ENCODE measurements around the gene OTC.

Gene OTC

GRCh38 chrX:38351346-38351745 is 1.1 kb upstream of the OTC start:
- no peak overlapping the region for H3K4me3 ChIP-seq (ENCODE audit: low read length)
- no peak for DNase-seq (ENCODE audit: low read depth, low spot score)

- H3K4me3 ChIP-seq (ENCODE audit: low read length), result no peak overlapping the region
- no peak for DNase-seq (ENCODE audit: low read depth, low spot score)
Measured at GRCh38 chrX:38356401-38356800, 4.0 kb downstream of the OTC start.

DNA sequence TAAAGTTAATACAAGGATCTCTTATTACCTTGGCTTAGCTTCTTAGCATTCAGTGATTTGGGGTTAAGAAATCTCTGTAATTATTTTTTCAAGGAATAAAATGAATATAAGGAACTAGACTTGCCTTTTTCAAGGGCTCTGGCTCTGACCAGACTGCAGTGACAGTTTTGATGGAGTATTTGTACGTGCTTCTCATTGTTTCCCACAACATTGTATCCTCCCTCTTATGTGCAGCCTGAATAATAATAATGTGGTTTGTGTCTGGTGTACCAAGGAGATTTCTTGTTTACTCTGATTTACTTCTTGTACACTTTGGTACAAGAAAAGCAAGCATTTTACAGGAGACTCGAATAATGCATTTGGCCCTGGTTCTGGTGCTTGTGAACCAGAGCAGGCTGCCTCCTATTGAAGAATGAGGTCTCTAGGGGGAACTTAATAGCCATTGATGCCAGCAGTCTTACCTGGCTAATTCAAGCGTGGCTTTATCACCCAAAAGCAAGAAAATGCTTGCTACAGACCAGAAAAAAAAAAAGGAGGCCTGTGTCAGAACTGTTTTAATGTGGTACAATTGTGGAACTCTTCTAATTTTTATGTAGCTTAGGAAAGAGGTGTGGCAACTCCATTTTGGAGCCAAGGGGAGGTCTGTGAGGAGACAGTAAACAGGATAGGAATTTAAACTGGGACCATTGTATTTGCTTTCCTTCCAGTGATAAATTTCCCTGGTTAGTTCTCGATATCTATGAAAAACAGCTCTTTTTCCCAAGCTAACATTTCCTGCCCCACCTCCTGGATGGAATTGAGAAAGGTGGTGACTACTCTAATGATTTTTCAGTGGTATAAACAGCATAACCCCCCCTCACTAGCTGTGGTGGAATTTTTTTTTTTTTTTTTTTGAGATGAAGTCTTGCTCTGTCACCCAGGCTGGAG is 5.6 kb downstream of the OTC start:
- H3K4me3 ChIP-seq (ENCODE audit: low read length), result no peak overlapping the region
- DNase-seq (ENCODE audit: low read depth, low spot score), result no peak

GRCh38 chrX:38363046-38363445 is 10.6 kb downstream of the OTC start:
- no peak overlapping the region for H3K4me3 ChIP-seq (ENCODE audit: low read length)
- DNase-seq (ENCODE audit: low read depth, low spot score), result no peak

GRCh38 chrX:38365954-38366353 is 13.6 kb downstream of the OTC start:
- DNase-seq (ENCODE audit: low read depth, low spot score), result no peak
- H3K4me3 ChIP-seq (ENCODE audit: low read length), result no peak overlapping the region

DNA sequence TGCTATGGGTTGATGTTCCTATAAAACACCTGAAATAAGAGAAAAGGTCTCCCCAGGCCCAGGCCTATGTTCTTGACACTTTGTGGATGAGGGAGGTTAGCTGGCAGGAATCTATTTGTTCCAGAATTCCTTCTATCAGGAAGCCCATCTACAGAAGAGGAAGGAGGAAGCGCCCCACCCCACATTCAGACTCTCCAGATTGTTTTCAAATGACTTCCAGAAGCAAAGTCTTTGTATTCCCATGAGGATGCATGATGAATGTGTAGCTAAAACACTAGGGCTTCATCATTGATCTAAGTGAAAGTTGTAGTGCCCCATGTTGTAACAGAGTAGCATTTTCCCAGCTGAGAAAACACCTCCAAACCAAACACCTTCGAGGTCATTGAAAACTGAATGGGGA is 16.4 kb downstream of the OTC start:
- DNase-seq (ENCODE audit: low read depth, low spot score), result no peak
- H3K4me3 ChIP-seq (ENCODE audit: low read length), result no peak overlapping the region

DNA sequence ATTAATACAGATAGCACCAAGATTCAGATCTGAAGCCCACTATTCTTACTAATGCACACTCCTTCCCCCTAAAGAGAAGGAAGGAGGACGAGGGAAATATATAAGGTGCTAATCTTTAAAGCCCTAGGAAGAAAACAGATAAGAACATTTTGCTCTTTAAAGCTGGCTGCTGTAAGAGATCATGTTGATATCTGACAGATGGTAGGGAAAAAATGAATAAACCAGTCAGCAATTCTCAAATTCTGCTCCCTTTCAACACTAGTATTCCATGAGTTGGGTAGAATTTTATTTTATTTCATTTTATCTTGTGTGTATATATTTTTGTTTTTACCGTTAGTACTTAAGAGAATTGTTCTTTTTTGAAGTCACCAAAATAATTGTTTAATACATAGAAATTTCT is 19.2 kb downstream of the OTC start:
- DNase-seq (ENCODE audit: low read depth, low spot score), result no peak

GRCh38 chrX:38374431-38374830 is 22.0 kb downstream of the OTC start:
- no peak overlapping the region for H3K4me3 ChIP-seq (ENCODE audit: low read length)
- no peak for DNase-seq (ENCODE audit: low read depth, low spot score)

More for the DNA sequence above, 19.2 kb downstream of the OTC start:
- H3K4me3 ChIP-seq (ENCODE audit: low read length), result no peak overlapping the region

DNA sequence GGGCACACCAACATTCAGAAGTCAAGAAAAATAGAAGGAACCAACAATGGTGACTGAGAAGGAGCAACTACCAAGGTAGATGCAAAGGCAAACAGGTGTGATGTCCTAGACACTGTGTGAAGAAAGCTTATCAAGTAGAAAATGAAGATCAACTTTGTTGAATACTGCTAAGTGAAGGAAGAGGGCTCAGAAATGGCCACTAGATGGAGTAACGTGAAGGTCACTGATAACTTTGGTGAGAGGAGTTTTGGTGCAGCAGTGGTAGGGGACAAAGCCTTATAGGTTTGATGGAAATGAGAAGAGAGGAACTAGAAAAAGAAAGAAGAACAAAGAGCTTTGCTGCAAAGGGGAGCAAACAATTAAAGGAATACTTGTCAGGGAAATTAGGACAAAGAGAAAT is 23.5 kb downstream of the OTC start:
- DNase-seq (ENCODE audit: low read depth, low spot score), result peak; percentile 28

GRCh38 chrX:38376747-38377146 is 24.3 kb downstream of the OTC start:
- no peak for DNase-seq (ENCODE audit: low read depth, low spot score)
- no peak overlapping the region for H3K4me3 ChIP-seq (ENCODE audit: low read length)

More for the DNA sequence above, 23.5 kb downstream of the OTC start:
- no peak overlapping the region for H3K4me3 ChIP-seq (ENCODE audit: low read length)

GRCh38 chrX:38379088-38379487 is 26.7 kb downstream of the OTC start:
- H3K4me3 ChIP-seq (ENCODE audit: low read length), result no peak overlapping the region
- DNase-seq (ENCODE audit: low read depth, low spot score), result no peak

GRCh38 chrX:38382663-38383062 is 30.3 kb downstream of the OTC start:
- DNase-seq (ENCODE audit: low read depth, low spot score), result no peak
- no peak overlapping the region for H3K4me3 ChIP-seq (ENCODE audit: low read length)

- no peak for DNase-seq (ENCODE audit: low read depth, low spot score)
- no peak overlapping the region for H3K4me3 ChIP-seq (ENCODE audit: low read length)
Measured at GRCh38 chrX:38400389-38400910, 48.0 kb downstream of the OTC start.

GRCh38 chrX:38402118-38402517 is 49.7 kb downstream of the OTC start:
- no peak for DNase-seq (ENCODE audit: low read depth, low spot score)
- no peak overlapping the region for H3K4me3 ChIP-seq (ENCODE audit: low read length)

DNA sequence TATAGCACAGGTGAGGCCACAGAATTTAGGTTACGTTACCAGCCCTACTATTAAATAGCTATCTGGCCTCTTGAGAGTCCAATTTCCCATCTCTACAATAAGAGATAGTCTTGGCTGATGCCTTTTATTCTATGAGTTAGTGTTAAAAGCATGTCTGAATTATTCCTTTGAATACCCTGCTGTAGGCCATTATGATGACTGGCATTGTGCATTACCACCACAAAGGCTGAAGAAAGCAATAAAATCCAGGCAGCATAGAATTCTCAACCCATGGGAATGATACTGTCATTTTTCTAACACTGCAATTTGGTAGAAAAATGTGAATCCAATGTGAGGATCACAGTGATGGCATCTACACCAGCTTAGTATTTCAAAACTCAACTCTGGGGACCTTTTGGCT is 51.4 kb downstream of the OTC start:
- no peak for DNase-seq (ENCODE audit: low read depth, low spot score)
- H3K4me3 ChIP-seq (ENCODE audit: low read length), result no peak overlapping the region

- no peak overlapping the region for H3K4me3 ChIP-seq (ENCODE audit: low read length)
- DNase-seq (ENCODE audit: low read depth, low spot score), result no peak
Measured at GRCh38 chrX:38407126-38407525, 54.7 kb downstream of the OTC start.

DNA sequence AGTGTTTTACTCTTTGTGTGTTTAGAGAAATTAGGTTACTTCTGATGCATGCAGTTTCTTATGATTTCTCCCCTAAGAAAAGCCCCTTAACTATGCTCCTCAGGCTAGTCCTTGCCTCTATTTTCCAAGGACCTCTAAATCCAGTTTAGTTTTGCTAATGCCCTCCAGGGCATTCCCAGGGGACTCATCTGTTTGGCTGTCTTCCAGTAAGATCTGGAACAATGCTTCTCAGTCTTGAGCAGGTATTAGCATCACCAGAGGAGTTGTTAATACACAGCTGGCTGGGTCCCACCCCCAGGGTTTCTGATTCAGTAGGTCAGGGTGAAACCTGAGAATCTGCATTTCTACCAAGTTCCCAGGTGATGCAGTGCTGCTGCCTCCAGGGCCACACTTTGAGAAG is 56.9 kb downstream of the OTC start:
- no peak overlapping the region for H3K4me3 ChIP-seq (ENCODE audit: low read length)
- no peak for DNase-seq (ENCODE audit: low read depth, low spot score)

GRCh38 chrX:38426785-38427184 is 74.4 kb downstream of the OTC start:
- DNase-seq (ENCODE audit: low read depth, low spot score), result peak; percentile 1
- H3K4me3 ChIP-seq (ENCODE audit: low read length), result no peak overlapping the region

GRCh38 chrX:38431525-38431924 is 79.1 kb downstream of the OTC start:
- DNase-seq (ENCODE audit: low read depth, low spot score), result no peak
- no peak overlapping the region for H3K4me3 ChIP-seq (ENCODE audit: low read length)

DNA sequence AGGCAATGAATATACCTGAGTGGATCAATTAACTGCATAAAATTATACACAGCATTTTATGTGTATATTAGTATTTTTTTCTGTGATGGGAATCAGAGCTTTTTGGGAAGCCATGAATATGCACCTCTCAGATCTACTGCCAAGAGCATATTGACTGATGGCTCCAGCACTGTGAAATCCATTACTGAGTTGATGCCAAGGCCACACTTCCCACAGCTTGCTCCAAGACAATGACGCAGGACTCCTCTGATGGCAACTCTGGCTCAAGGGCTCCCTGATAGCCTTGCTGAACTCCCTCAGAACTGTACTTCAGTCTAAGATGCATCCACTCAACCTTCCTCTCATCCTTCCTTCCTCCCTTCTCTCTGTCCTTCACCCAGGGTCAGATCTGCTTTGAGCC is 82.7 kb downstream of the OTC start:
- no peak for DNase-seq (ENCODE audit: low read depth, low spot score)
- H3K4me3 ChIP-seq (ENCODE audit: low read length), result no peak overlapping the region

DNA sequence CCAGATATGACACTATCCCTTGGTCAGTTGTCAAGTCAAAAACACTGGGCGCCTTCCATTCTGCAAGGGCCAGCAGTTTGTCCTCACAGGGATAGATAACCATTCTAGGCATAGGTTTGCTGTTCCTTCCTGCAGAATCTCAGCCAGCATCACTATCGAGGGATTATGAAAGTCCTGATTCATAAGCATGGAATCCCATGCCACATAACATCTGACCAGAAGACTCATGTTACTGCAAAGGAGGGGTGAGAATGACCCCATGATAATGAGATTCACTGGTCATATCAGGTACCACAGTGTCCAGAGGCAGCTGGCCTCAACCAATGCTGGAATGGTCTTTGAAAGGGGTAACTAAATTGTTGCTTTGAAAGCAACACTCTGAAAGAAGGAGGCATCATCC is 84.7 kb downstream of the OTC start:
- H3K4me3 ChIP-seq (ENCODE audit: low read length), result no peak overlapping the region

More for the DNA sequence above, 84.7 kb downstream of the OTC start:
- no peak for DNase-seq (ENCODE audit: low read depth, low spot score)

All from Jurkat, Clone E6-1 (cell line).